ENCODE data around the gene ALKAL2.

ALKAL2 gene

DNA sequence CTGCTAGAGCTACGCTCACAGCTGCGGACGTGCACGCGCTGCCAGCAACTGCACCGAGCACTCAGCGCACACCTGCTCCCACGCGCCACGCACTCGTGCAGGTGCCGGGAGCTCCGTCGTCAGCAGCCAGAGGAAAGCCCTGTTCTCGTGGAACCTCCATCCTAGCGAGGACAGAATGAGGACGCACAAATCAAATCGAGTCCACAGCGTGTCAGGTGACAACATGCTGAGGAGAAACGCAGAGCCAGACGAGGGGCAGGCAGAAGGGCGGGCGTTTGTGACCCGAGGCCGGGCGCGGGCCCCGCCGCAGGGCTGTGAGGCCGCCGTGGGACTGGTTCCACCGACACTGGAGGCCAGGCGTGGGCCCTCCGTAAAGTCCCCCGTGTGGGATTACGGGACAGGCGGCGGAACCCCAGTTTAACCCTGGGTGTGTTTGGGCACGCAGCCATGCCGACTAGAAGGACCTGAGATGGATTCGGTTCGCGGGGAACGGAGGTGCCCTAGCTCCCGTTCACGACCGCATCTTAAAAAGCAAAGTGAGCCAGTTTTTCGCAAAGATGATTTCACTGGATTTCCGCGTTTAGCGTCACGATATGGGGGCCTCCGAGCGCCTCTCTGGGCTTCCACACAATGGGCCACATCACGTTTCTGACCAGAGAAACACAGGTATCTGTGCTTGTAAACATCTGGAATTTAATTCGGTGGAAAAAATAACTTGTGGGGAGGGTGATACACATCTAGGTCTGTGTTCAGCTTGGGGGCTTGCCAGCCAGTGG is 26.9 kb upstream of the ALKAL2 start:
- no peak for DNase-seq (ENCODE audit: low read depth in 1 of 2, low spot score in 1 of 2)
- no peak for TF ChIP-seq JUND (IDR thresholded peaks at IDR 0.05; ENCODE audit: low read depth)
- in situ Hi-C loops (cut with HindIII; ENCODE audit: low pct_unique_long_range_greater_than_20kb, low sequenced_read_pairs), result no loop called here

DNA sequence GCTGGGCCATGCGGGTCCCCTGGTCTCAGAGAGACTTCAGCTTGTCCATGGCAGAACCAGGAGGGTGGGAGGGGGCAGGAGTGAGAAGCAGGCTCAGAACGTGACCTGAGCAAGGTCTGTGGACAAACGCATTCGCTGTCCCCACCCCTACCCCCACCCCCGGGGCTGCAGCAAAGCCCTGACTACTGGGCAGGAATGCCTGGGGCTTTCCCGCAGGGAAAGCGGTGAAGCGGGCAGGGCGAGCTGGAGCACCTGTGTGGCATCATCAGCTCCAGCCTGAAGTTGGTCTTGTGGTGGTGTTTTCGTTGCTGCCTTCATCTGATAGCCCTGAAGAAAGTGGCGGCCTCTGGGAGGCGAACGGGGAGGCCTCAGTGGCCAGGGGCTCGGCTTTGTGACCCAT is 26.1 kb upstream of the ALKAL2 start:
- DNase-seq (ENCODE audit: low read depth in 1 of 2, low spot score in 1 of 2), result no peak
- in situ Hi-C loops (cut with HindIII; ENCODE audit: low pct_unique_long_range_greater_than_20kb, low sequenced_read_pairs), result no loop called here
- TF ChIP-seq JUND (IDR thresholded peaks at IDR 0.05; ENCODE audit: low read depth), result no peak

DNA sequence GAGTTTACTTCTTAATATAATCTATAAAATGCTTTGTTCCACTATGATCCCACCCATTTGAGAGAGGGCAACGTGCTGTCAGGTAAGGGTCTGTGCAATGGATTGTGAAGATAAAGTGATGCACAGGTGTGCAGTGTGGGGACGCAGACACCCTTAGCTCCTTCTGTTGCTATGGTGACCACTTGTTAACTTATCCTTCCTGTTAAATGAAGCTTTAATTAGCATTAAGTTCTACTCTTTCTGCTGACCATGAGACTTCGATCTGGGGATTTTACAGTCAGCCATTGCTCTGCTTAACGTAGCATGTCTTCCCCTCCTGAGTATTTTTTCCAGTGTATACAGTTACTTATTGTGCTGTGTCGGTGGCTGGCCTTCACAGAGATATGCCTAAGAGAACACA is 23.1 kb upstream of the ALKAL2 start:
- no peak for TF ChIP-seq JUND (IDR thresholded peaks at IDR 0.05; ENCODE audit: low read depth)
- in situ Hi-C loops (cut with HindIII; ENCODE audit: low pct_unique_long_range_greater_than_20kb, low sequenced_read_pairs), result no loop called here

DNA sequence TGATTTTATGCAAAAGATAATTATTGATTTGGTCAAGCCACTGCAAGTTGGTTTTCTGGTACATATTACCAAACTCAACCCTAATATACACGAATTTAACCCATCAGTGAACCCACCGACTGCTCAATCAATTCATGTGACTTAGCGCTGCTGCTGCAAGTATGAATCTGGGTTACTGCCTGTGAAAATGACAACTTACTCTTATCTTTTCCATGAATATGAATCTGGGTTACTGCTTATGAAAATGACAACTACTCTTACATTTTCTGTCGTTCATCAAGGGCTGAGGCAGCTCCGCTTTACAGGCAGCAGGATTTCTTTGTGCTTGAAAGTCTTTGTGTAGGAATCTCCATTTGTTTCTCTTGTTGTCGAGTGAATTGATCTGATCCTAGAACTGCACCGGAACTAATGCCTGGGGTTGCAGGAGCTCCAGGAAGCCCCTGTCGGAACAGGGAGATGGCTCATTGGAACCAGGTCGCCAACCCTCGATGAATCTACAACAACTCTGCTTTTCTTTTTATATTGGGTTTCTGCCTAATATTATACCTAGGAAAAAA is 22.1 kb upstream of the ALKAL2 start:
- TF ChIP-seq JUND (IDR thresholded peaks at IDR 0.05; ENCODE audit: low read depth), result no peak
- DNase-seq (ENCODE audit: low read depth in 1 of 2, low spot score in 1 of 2), result no peak
- in situ Hi-C loops (cut with HindIII; ENCODE audit: low pct_unique_long_range_greater_than_20kb, low sequenced_read_pairs), result no loop called here

More for the DNA sequence above, 23.1 kb upstream of the ALKAL2 start:
- no peak for DNase-seq (ENCODE audit: low read depth in 1 of 2, low spot score in 1 of 2)

DNA sequence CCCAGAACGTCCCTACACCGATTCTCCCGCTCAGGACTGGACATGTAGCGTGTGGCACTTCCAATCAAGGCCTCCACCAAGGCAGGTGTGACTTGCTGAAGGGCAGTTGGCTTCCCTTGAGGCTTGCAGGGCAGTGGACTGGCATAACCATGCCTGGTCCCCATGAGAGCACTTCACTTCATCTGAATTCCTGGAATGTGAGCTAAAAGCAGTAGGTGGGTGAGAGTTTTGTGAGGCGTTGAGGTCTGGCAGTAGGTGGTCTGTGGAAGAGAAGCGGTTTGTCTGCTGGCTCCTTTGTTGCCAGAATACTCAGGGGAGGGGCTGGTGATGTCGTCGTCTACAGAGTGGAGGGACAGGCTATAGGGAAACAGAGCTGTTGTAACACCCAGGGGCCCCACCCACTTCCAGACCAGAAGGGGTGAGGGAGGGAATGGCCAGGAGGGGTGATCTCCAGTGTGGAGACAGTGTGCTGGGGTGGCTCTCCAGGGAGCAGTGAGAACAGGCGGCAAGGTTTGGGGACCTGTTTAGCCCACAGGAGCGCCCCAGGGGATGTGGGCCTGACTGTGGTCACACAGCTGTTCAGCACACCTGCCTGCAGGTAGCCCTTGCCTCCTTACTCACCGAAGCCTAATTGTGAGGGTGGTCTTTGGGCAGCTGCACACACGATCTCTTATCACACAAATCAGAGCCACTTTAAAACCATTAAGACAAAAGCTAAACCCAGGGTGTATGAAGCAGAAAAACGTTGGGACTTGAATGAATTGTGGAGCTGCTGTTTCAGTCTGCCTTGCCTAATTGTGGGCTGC is 21.5 kb upstream of the ALKAL2 start:
- in situ Hi-C loops (cut with HindIII; ENCODE audit: low pct_unique_long_range_greater_than_20kb, low sequenced_read_pairs), result no loop called here
- no peak for TF ChIP-seq JUND (IDR thresholded peaks at IDR 0.05; ENCODE audit: low read depth)
- DNase-seq (ENCODE audit: low read depth in 1 of 2, low spot score in 1 of 2), result no peak

DNA sequence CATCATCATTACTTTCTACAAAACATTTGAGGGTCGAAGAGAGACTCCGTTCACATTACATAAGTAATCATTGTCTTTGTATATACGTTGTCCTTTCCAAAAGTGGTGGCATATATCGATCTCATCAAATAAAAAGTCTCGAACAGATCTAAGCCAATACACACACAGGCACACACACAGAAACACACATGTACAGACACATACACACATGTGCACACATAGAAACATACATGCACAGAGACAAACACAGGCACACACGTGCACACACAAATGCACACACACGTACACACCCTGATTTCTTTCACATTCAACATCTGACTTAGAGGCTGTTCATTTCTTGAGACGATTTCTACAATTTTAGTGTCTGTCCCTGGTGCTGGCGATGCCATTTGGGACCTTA is 17.5 kb upstream of the ALKAL2 start:
- no peak for TF ChIP-seq JUND (IDR thresholded peaks at IDR 0.05; ENCODE audit: low read depth)
- no peak for DNase-seq (ENCODE audit: low read depth in 1 of 2, low spot score in 1 of 2)
- in situ Hi-C loops (cut with HindIII; ENCODE audit: low pct_unique_long_range_greater_than_20kb, low sequenced_read_pairs), result no loop called here

DNA sequence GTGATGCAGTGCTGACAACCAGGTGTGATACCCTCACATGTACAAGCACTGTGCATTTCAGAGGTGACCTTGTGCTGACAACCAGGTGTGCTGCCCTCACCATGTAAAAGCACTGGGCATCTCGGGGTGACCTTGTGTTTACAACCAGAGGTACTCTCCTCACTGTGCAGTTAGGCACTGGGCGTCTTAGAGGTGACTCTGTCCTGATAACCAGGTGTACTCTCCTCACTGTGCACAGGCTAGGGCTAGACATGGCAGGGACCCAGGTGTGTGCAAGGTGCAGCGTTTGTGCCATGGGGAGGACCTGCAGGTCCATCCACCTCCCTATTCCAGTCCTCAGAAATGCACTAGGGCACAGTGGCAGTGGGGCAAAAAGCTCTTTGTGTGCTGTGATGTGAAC is 8.5 kb upstream of the ALKAL2 start:
- in situ Hi-C loops (cut with HindIII; ENCODE audit: low pct_unique_long_range_greater_than_20kb, low sequenced_read_pairs), result no loop called here
- no peak for TF ChIP-seq JUND (IDR thresholded peaks at IDR 0.05; ENCODE audit: low read depth)
- DNase-seq (ENCODE audit: low read depth in 1 of 2, low spot score in 1 of 2), result no peak

DNA sequence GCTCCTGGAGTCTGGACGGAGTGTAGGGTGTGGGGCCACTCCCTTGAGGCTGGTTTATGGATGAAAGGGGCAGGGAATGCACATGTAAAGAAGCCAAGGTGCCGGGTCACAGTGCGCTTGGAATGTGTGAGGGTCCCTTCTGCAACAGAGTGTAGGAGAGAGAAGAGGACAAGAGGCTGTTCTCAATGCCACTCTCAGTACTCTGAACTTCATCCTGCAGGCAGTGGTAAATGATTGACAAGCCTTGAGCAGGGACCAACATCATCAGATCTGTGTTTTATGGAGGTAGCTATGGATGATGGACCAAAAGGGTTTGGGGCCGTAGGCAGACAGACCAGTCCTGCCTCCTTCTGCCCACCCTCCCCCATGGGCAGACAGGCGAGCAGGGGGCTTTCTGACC is 7.2 kb upstream of the ALKAL2 start:
- in situ Hi-C loops (cut with HindIII; ENCODE audit: low pct_unique_long_range_greater_than_20kb, low sequenced_read_pairs), result no loop called here
- no peak for TF ChIP-seq JUND (IDR thresholded peaks at IDR 0.05; ENCODE audit: low read depth)
- DNase-seq (ENCODE audit: low read depth in 1 of 2, low spot score in 1 of 2), result no peak

DNA sequence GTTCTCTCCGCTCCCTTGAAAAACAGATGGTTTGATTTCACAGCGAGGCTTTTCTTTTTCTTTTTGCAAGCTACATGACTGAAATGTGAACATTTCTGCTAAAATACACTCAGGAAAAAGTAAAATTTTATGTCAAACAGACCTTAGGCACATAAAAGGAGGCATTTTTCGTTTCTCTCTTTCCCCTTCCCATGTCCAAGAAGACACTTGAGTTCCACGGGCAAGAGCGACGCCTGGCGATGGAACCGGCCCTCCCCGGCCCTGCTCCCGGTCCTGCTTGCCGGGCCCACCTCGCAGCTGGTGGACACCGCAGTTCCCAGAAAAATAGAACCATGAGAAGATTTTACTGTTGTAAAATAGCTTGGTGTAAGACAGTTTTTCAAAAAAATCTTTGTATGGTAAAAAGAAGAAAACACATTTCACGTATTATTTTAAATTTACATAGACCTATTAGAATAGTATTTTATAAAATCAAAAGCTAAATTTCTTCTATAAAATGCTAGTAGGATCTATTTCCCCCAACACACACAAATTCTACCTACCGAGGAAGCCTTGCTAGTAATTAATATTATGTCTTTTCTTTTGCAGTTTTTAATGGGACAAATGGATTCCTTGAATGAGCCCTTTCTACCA is 2.3 kb upstream of the ALKAL2 start:
- no peak for TF ChIP-seq JUND (IDR thresholded peaks at IDR 0.05; ENCODE audit: low read depth)
- in situ Hi-C loops (cut with HindIII; ENCODE audit: low pct_unique_long_range_greater_than_20kb, low sequenced_read_pairs), result no loop called here
- DNase-seq (ENCODE audit: low read depth in 1 of 2, low spot score in 1 of 2), result peak; percentile 63 to 68

DNA sequence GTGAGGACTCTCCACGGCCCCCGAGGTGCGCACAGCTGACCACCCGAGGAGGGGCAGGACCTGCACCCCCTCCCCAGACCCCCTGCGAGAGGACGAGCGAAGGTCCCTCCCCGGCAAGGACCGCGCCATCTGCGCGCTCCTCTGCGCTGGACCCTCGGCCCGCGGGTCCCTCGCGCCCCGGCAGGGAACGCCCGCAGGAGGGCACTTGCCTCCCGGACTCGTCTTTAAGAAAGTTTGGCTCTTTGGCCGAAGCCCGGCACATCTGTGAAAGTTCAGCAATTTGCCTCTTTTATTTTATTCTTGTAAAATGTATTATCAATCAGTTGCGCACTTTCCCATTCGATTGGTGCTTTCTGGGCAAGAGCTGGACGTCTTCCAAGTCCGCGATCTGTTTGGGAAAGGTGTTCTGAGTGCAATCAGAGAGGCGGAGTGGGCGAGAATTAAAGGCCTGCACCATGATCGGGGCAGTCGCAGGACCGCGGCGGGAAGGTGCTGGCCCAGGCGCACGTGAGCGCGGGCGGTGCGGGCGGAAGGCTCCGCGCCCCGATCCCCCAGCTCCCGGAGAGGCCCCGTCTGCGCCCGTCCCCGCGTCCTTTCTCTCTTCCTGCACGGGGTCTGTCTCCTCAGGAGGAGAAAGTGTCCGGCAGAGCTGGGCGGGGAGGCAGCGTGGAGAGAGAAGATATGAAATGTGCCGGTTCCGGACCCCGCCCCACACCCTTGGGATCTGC is 1.6 kb upstream of the ALKAL2 start:
- TF ChIP-seq JUND (IDR thresholded peaks at IDR 0.05; ENCODE audit: low read depth), result no peak
- in situ Hi-C loops (cut with HindIII; ENCODE audit: low pct_unique_long_range_greater_than_20kb, low sequenced_read_pairs), result no loop called here
- DNase-seq (ENCODE audit: low read depth in 1 of 2, low spot score in 1 of 2), result peak; percentile 16 to 23

DNA sequence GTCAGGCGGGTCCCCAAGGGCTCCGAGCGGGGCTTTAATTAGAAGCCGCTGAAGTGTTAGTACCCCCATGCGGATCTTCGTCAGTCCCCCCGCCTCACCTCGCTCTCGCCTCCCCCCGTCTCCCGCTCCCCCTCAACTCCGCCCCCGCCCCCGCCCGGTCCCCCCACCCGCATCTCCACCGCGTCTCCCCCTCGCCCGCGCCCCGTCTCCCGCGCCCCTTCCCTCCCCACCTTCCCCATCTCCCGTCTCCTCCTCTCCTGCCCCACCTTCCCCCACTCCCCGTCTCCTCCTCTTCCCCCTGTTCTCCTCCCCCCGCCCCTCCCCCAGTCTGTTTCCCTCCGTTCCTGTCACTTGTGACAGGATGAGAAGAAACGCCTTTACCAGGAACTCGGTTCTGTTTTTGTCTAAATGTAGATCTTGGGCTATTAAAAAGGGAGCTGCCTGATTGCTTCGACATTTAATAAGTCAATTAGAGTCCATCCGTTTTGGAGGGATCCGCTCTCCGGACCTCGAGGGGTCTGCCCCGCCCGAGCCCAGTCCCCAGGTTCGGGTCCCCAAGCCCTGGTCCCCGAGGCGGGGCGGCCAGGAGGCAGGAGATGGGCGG is 969 bp upstream of the ALKAL2 start:
- TF ChIP-seq JUND (IDR thresholded peaks at IDR 0.05; ENCODE audit: low read depth), result no peak
- DNase-seq (ENCODE audit: low read depth in 1 of 2, low spot score in 1 of 2), result no peak
- in situ Hi-C loops (cut with HindIII; ENCODE audit: low pct_unique_long_range_greater_than_20kb, low sequenced_read_pairs), result no loop called here

DNA sequence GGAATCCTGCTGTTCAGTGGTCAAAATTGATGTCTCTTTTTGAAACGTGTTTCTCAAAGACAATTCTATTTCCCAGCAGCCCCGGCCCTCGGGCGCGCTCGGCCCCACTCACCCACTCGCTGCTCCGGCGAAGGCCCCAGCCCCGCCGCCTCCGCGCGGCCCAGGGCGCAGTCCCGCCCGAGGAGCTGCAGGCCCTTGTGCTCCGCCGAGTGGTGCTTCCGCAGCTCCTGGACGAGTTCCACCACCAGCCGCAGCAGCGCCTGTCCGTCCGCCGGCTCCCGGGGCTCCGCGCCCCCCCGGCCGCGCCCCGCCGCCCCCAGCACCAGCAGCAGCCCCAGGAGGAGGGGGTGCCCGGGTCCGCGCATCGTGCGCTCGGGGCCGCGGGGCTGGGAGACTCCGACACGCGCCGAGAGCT is 413 bp downstream of the ALKAL2 start:
- in situ Hi-C loops (cut with HindIII; ENCODE audit: low pct_unique_long_range_greater_than_20kb, low sequenced_read_pairs), result no loop called here
- TF ChIP-seq JUND (IDR thresholded peaks at IDR 0.05; ENCODE audit: low read depth), result no peak
- no peak for DNase-seq (ENCODE audit: low read depth in 1 of 2, low spot score in 1 of 2)
